H9 (cell line): Measurements from ENCODE around the gene TDRD5. TPM values are rescaled to one million over a fixed set of nuclear protein-coding genes. Genes with fewer than 3 reads are reported as not detected.

Source experiments
- DNase-seq: peaks from one replicate; pipeline ENCODE4 v3.0.0-alpha.2; 2017
- H2AFZ ChIP-seq: one replicate; pipeline ENCODE4 v1.6.1; 2013; ENCODE audit warnings: mild to moderate bottlenecking, low read length, control low read depth, moderate library complexity
- H2AK5ac ChIP-seq: 2 replicates; pipeline ENCODE4 v1.6.1; 2013; ENCODE audit warnings: low read length, control low read depth, mixed read lengths; ENCODE audit not compliant: insufficient read length
- H2BK120ac ChIP-seq: one replicate; pipeline ENCODE4 v1.6.1; 2013; ENCODE audit warnings: low read depth, mild to moderate bottlenecking, low read length, control low read depth, inconsistent platforms; ENCODE audit not compliant: poor library complexity, severe bottlenecking
- H2BK12ac ChIP-seq: 2 replicates; pipeline ENCODE4 v1.6.1; 2013; ENCODE audit warnings: low read length, control low read depth, mixed read lengths, low read depth; ENCODE audit not compliant: insufficient read length
- H2BK15ac ChIP-seq: 2 replicates; pipeline ENCODE4 v1.6.1; 2013; ENCODE audit warnings: low read depth, low read length, control low read depth
- H2BK20ac ChIP-seq: one replicate; pipeline ENCODE4 v1.6.1; 2013; ENCODE audit warnings: low read depth, mild to moderate bottlenecking, low read length, control low read depth, inconsistent platforms; ENCODE audit not compliant: poor library complexity, severe bottlenecking
- H2BK5ac ChIP-seq: 2 replicates; pipeline ENCODE4 v1.6.1; 2013; ENCODE audit warnings: low read length, control low read depth, mixed read lengths; ENCODE audit not compliant: insufficient read length
- H3K14ac ChIP-seq: 2 replicates; pipeline ENCODE4 v1.6.1; 2013; ENCODE audit warnings: low read length, control low read depth; ENCODE audit not compliant: insufficient read depth
- H3K18ac ChIP-seq: 2 replicates; pipeline ENCODE4 v1.6.1; 2013; ENCODE audit warnings: low read depth, mild to moderate bottlenecking, mixed read lengths, low read length, control low read depth; ENCODE audit not compliant: insufficient read length
- H3K23ac ChIP-seq: 2 replicates; pipeline ENCODE4 v1.6.1; 2013; ENCODE audit warnings: low read length, control low read depth, mixed read lengths, low read depth; ENCODE audit not compliant: insufficient read length
- H3K23me2 ChIP-seq: 2 replicates; pipeline ENCODE4 v1.6.1; 2013; ENCODE audit warnings: low read depth, mild to moderate bottlenecking, mixed read lengths, low read length, control low read depth; ENCODE audit not compliant: insufficient read length, poor library complexity, severe bottlenecking
- H3K27ac ChIP-seq: 2 replicates; pipeline ENCODE4 v1.5.1; 2013; ENCODE audit warnings: low read length, control low read depth, mixed read lengths, low read depth; ENCODE audit not compliant: insufficient read length
- H3K27me3 ChIP-seq: 2 replicates; pipeline ENCODE4 v1.6.1; 2013; ENCODE audit warnings: low read length, control low read depth, inconsistent platforms; ENCODE audit not compliant: insufficient read depth
- H3K4ac ChIP-seq: 2 replicates; pipeline ENCODE4 v1.6.1; 2013; ENCODE audit warnings: low read depth, mild to moderate bottlenecking, control low read depth, inconsistent platforms, low read length, moderate library complexity
- H3K4me1 ChIP-seq: 2 replicates; pipeline ENCODE4 v1.6.1; 2013; ENCODE audit warnings: low read length, control low read depth, inconsistent platforms; ENCODE audit not compliant: insufficient read depth
- H3K4me2 ChIP-seq: 2 replicates; pipeline ENCODE4 v1.6.1; 2013; ENCODE audit warnings: low read length, control low read depth, mixed read lengths; ENCODE audit not compliant: insufficient read length, insufficient read depth
- H3K56ac ChIP-seq: 2 replicates; pipeline ENCODE4 v1.6.1; 2013; ENCODE audit warnings: low read depth, mild to moderate bottlenecking, mixed read lengths, low read length, control low read depth; ENCODE audit not compliant: insufficient read length
- H3K79me1 ChIP-seq: 2 replicates; pipeline ENCODE4 v1.6.1; 2013; ENCODE audit warnings: low read depth, mild to moderate bottlenecking, moderate library complexity, low read length, control low read depth, inconsistent platforms; ENCODE audit not compliant: insufficient read depth, poor library complexity, severe bottlenecking
- H3K79me2 ChIP-seq: 2 replicates; pipeline ENCODE4 v1.6.1; 2013; ENCODE audit warnings: low read length, control low read depth, inconsistent platforms; ENCODE audit not compliant: insufficient read depth
- H3K9ac ChIP-seq: 2 replicates; pipeline ENCODE4 v1.6.1; 2013; ENCODE audit warnings: low read length, control low read depth, mixed read lengths; ENCODE audit not compliant: insufficient read length; ENCODE audit errors: extremely low read depth
- H3K9me3 ChIP-seq: one replicate; pipeline ENCODE4 v1.6.1; 2013; ENCODE audit warnings: low read depth, low read length, inconsistent platforms; ENCODE audit not compliant: control insufficient read depth
- H3T11ph ChIP-seq: one replicate; pipeline ENCODE4 v1.6.1; 2013; ENCODE audit warnings: mild to moderate bottlenecking, low read length, control low read depth, inconsistent platforms
- H4K20me1 ChIP-seq: one replicate; pipeline ENCODE4 v1.6.1; 2013; ENCODE audit not compliant: control insufficient read depth, insufficient read length, insufficient read depth
- H4K5ac ChIP-seq: 2 replicates; pipeline ENCODE4 v1.6.1; 2013; ENCODE audit warnings: low read depth, mild to moderate bottlenecking, mixed read lengths, low read length, control low read depth; ENCODE audit not compliant: insufficient read length
- H4K8ac ChIP-seq: replicated peaks from 2 replicates; pipeline ENCODE4 v1.6.1; 2013; ENCODE audit warnings: low read length, control low read depth, mixed read lengths, low read depth; ENCODE audit not compliant: insufficient read length
- H4K91ac ChIP-seq: 2 replicates; pipeline ENCODE4 v1.6.1; 2013; ENCODE audit warnings: low read depth, mild to moderate bottlenecking, moderate library complexity, mixed read lengths, low read length, control low read depth; ENCODE audit not compliant: insufficient read length
- H3K27ac Mint-ChIP-seq, 3 experiments: 2 replicates in 2 of 3; 3 replicates in 1 of 3; pipeline ENCODE4 v1.8.0; 2020 to 2021; ENCODE audit warnings: mixed read lengths in 3 of 3, mild to moderate bottlenecking in 1 of 3, moderate library complexity in 1 of 3
- H3K27me3 Mint-ChIP-seq: 2 replicates; pipeline ENCODE4 v1.8.0; 2021; ENCODE audit warnings: low read depth, mild to moderate bottlenecking, moderate library complexity, mixed read lengths
- H3K36me3 Mint-ChIP-seq, 3 experiments: 2 replicates in 2 of 3; 3 replicates in 1 of 3; pipeline ENCODE4 v1.8.0; 2020 to 2021; ENCODE audit warnings: low read depth in 3 of 3, mixed read lengths in 3 of 3; ENCODE audit not compliant: insufficient read depth in 1 of 3
- H3K4me1 Mint-ChIP-seq, 2 experiments: 2 replicates each; pipeline ENCODE4 v1.8.0; 2020; ENCODE audit warnings: mixed read lengths in 2 of 2
- H3K4me3 Mint-ChIP-seq, 2 experiments: 2 replicates in 1 of 2; 3 replicates in 1 of 2; pipeline ENCODE4 v1.8.0; 2020 to 2021; ENCODE audit warnings: mild to moderate bottlenecking in 2 of 2, mixed read lengths in 2 of 2, moderate library complexity in 1 of 2
- H3K9me3 Mint-ChIP-seq, 2 experiments: 2 replicates in 1 of 2; 3 replicates in 1 of 2; pipeline ENCODE4 v1.8.0; 2020; ENCODE audit warnings: mild to moderate bottlenecking in 2 of 2, mixed read lengths in 2 of 2, moderate library complexity in 1 of 2
- total RNA-seq: library from RNA; stranded (reverse); gene quantifications from 2 replicates; pipeline ENCODE4 v1.2.1, GENCODE V29; 2021
- TF ChIP-seq, protein P1 (sequence below): fragments of 200-600 bp; sonication (generic); conservative IDR thresholded peaks from 3 replicates; pipeline ENCODE4 v1.8.0; 2021; ENCODE audit warnings: antibody characterized with exemption, mild to moderate bottlenecking

Gene TDRD5
- total RNA-seq, 1 experiment from 2014 or later: 0.33 TPM

GRCh38 chr1:179632868-179633267 lies 41.2 kb downstream of the TDRD5 start:
- no peak for DNase-seq
- H3K56ac ChIP-seq: no peak overlapping the region
- no peak overlapping the region for H3K14ac ChIP-seq
- TF ChIP-seq, protein P1, sequence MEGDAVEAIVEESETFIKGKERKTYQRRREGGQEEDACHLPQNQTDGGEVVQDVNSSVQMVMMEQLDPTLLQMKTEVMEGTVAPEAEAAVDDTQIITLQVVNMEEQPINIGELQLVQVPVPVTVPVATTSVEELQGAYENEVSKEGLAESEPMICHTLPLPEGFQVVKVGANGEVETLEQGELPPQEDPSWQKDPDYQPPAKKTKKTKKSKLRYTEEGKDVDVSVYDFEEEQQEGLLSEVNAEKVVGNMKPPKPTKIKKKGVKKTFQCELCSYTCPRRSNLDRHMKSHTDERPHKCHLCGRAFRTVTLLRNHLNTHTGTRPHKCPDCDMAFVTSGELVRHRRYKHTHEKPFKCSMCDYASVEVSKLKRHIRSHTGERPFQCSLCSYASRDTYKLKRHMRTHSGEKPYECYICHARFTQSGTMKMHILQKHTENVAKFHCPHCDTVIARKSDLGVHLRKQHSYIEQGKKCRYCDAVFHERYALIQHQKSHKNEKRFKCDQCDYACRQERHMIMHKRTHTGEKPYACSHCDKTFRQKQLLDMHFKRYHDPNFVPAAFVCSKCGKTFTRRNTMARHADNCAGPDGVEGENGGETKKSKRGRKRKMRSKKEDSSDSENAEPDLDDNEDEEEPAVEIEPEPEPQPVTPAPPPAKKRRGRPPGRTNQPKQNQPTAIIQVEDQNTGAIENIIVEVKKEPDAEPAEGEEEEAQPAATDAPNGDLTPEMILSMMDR: no peak
- H3T11ph ChIP-seq: no peak overlapping the region
- no peaks in the 10 kb centered on the region for H3K9me3 ChIP-seq
- no peak overlapping the region for H2AFZ ChIP-seq
- H3K79me1 ChIP-seq: no peaks in the 10 kb centered on the region
- no peaks in the 10 kb centered on the region for H3K27me3 ChIP-seq
- Mint-ChIP-seq H3K36me3 (no peaks in the 10 kb centered on the region), H3K4me1 (no peaks in the 10 kb centered on the region), H3K27ac (no peak overlapping the region), H3K27me3 (no peaks in the 10 kb centered on the region), H3K4me3 (no peak overlapping the region), H3K9me3 (no peaks in the 10 kb centered on the region)
- no peak overlapping the region for H2BK15ac ChIP-seq
- no peak overlapping the region for H2BK12ac ChIP-seq
- no peak overlapping the region for H4K5ac ChIP-seq
- no peak overlapping the region for H3K18ac ChIP-seq
- H2BK120ac ChIP-seq: no peak overlapping the region
- H4K91ac ChIP-seq: no peak overlapping the region
- H2BK20ac ChIP-seq: no peak overlapping the region
- no peaks in the 10 kb centered on the region for H3K79me2 ChIP-seq
- H3K4ac ChIP-seq: no peak overlapping the region
- no peak overlapping the region for H2AK5ac ChIP-seq
- H4K8ac ChIP-seq: no peak overlapping the region
- H3K27ac ChIP-seq: no peak overlapping the region
- no peak overlapping the region for H3K23ac ChIP-seq
- H3K4me2 ChIP-seq: no peak overlapping the region
- H3K23me2 ChIP-seq: no peaks in the 10 kb centered on the region
- no peak overlapping the region for H2BK5ac ChIP-seq
- no peak overlapping the region for H3K9ac ChIP-seq
- H3K4me1 ChIP-seq: no peaks in the 10 kb centered on the region
- H4K20me1 ChIP-seq: no peaks in the 10 kb centered on the region
